ENCODE measurements around the gene AKNAD1. TPM values are rescaled to one million over a fixed set of nuclear protein-coding genes. Genes with fewer than 3 reads are reported as not detected.

AKNAD1 gene
- total RNA-seq, 1 experiment from 2014 or later, result 0.07 TPM

DNA sequence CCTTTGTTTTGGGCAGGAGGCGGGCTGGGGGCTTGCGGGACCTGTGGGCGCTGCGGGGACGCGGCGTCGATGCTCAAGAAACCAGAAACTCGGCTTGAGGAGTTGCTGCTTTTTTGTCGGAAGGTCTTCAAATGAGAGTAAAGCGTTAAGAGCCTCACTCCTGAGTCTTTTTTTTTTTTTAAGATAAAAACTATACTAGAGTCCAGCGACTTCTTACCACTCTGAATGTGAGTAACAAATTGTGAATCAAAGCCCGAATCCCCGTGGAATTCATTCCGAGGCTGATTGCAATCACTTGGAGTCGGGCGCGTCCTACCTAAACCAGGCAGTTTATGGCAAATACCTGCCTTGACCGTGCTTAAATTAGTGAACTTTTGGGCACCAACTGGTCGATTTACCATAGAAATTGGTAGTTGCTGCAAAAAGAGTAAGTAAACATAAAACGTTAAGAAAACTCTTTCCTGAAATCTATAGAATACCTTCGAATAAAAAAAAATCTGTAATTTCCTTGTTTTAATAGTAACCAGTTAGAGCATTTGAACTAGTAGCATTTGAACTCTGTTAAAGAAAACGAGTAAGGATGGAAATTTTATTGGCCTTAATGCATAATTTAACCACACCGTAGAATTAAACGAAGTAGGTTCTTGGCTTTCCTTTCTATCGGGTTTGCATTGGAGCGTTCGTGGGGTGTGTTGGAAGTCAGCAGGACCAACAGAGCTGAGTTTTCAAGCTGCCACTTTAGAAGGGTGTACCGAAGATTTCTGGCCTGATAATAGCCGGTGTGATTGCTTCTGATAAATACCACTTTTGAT is 20.7 kb upstream of the AKNAD1 start:
- ATAC-seq, result peak; percentile 23
- POLR2A ChIA-PET (ENCODE audit: unreplicated experiment), result no interaction called here
- Histone ChIP-seq H4K20me1 (ENCODE audit: low read length) (peaks cover 20% of the 10 kb centered on the region; the same call in 1 of the 2 replicates), H3K4me1 (ENCODE audit: insufficient read depth, low read length) (peaks cover 20% of the 10 kb centered on the region), H3K79me2 (ENCODE audit: low read length) (peaks cover 56% of the 10 kb centered on the region), H3K27ac (ENCODE audit: low read length) (0 out of 2 replicates have a peak overlapping the region, but pooled peaks have one; percentile 12), H2AFZ (ENCODE audit: low read length) (peak overlapping the region; percentile 95), H3F3A (ENCODE audit: low read length, unreplicated experiment) (no peaks in the 10 kb centered on the region), H3K27me3 (ENCODE audit: low read length) (no peaks in the 10 kb centered on the region), H3K9ac (ENCODE audit: low read length) (peak overlapping the region; percentile 59), H3K9me3 (ENCODE audit: low read length) (no peaks in the 10 kb centered on the region), H3K4me2 (ENCODE audit: low read length) (peak overlapping the region; percentile 90), H3K9me2 (replicated peaks; ENCODE audit: low read length) (no peaks in the 10 kb centered on the region), H3K4me3 (ENCODE audit: low read length) (peak overlapping the region; percentile 87), H3K36me3 (ENCODE audit: low read depth, low read length) (no peaks in the 10 kb centered on the region)
- intact Hi-C loops (cut with micrococcal nuclease), result loop anchor here (1.0 to 5.0 kb wide), 3 partner anchors 21 to 185 kb away; partner anchors contain the start of gene PRPF38B
- CTCF ChIA-PET, result interaction anchor here (0.8 kb wide), 1 partner anchor 19 kb away, joined by 7 read pairs; no protein-coding TSS in a partner anchor
- peak; percentile 39 for DNase-seq
- TF ChIP-seq, protein P1, sequence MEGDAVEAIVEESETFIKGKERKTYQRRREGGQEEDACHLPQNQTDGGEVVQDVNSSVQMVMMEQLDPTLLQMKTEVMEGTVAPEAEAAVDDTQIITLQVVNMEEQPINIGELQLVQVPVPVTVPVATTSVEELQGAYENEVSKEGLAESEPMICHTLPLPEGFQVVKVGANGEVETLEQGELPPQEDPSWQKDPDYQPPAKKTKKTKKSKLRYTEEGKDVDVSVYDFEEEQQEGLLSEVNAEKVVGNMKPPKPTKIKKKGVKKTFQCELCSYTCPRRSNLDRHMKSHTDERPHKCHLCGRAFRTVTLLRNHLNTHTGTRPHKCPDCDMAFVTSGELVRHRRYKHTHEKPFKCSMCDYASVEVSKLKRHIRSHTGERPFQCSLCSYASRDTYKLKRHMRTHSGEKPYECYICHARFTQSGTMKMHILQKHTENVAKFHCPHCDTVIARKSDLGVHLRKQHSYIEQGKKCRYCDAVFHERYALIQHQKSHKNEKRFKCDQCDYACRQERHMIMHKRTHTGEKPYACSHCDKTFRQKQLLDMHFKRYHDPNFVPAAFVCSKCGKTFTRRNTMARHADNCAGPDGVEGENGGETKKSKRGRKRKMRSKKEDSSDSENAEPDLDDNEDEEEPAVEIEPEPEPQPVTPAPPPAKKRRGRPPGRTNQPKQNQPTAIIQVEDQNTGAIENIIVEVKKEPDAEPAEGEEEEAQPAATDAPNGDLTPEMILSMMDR (conservative IDR thresholded peaks at IDR 0.05; ENCODE audit: low read depth, low read length), result no peak
- TF ChIP-seq EZH2phosphoT487 (IDR thresholded peaks at IDR 0.05; ENCODE audit: borderline replicate concordance, low read length), result no peak
- no peak for TF ChIP-seq EZH2 (IDR thresholded peaks at IDR 0.05; ENCODE audit: low read length, unreplicated experiment)
- BruUV-seq (replicated peaks), result TSS peak; percentile 58

DNA sequence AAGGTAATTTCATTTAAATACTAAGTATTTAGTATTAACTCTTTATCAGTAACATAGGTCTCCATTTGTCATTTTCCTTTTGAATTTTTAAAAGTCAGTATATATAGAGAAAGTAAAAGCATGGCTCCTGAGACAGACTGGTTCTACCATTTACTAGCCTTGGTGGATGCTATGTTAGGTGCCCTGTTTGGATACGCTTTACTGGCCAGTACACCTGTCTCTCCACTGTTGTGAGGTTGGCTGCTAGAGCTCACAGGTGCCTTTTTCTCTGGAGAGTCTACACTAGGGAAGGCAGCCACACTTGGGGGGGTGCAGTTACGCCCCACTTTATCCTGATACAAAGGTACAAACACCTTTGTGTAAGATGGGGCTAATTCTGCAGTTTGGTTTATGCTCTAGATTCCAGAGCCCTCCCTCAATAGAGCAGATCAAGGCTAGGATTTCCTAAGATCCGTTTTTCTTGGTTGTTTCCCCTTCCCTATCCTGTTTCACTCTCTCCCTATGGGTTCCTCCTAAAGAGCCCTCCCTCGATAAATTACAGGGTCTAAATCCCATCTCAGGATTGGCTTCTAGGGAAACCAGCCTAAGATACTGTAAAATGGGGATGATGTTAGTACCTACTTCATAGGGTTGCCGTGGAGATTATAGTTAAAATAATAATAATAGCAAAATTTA is 14.3 kb upstream of the AKNAD1 start:
- no peak for TF ChIP-seq EZH2 (IDR thresholded peaks at IDR 0.05; ENCODE audit: low read length, unreplicated experiment)
- no peak for TF ChIP-seq EZH2phosphoT487 (IDR thresholded peaks at IDR 0.05; ENCODE audit: borderline replicate concordance, low read length)
- TF ChIP-seq, protein P1 (conservative IDR thresholded peaks at IDR 0.05; ENCODE audit: low read depth, low read length), result no peak
- Histone ChIP-seq H3K4me3 (ENCODE audit: low read length) (no peak overlapping the region), H3F3A (ENCODE audit: low read length, unreplicated experiment) (no peaks in the 10 kb centered on the region), H3K9ac (ENCODE audit: low read length) (no peak overlapping the region), H3K27ac (ENCODE audit: low read length) (no peak overlapping the region), H2AFZ (ENCODE audit: low read length) (no peak overlapping the region), H4K20me1 (ENCODE audit: low read length) (no peaks in the 10 kb centered on the region), H3K4me2 (ENCODE audit: low read length) (no peak overlapping the region), H3K36me3 (ENCODE audit: low read depth, low read length) (no peaks in the 10 kb centered on the region), H3K4me1 (ENCODE audit: insufficient read depth, low read length) (no peaks in the 10 kb centered on the region), H3K9me2 (replicated peaks; ENCODE audit: low read length) (no peaks in the 10 kb centered on the region), H3K9me3 (ENCODE audit: low read length) (no peaks in the 10 kb centered on the region), H3K79me2 (ENCODE audit: low read length) (no peaks in the 10 kb centered on the region), H3K27me3 (ENCODE audit: low read length) (no peaks in the 10 kb centered on the region)
- POLR2A ChIA-PET (ENCODE audit: unreplicated experiment), result no interaction called here
- no peak for DNase-seq
- intact Hi-C loops (cut with micrococcal nuclease), result no loop called here
- no TSS peak for BruUV-seq (replicated peaks)
- no peak for ATAC-seq
- CTCF ChIA-PET, result no interaction called here

All from PC-3 (cell line).